Suprapubic skin (tissue), 4 donors: ENCODE results near the gene SEMA5A. TPM values are rescaled to one million over a fixed set of nuclear protein-coding genes. Genes with fewer than 3 reads are reported as not detected.

Source experiments
- DNase-seq, 2 donors: peaks; one replicate each; pipeline ENCODE4 v3.0.0-alpha.2; 2019; ENCODE audit warnings: low spot score in 2 of 2
- H3K27ac ChIP-seq: fragments of 200-600 bp; sonication (generic); one replicate; pipeline ENCODE4 v1.5.1; 2019
- H3K27me3 ChIP-seq: fragments of 200-600 bp; sonication (generic); one replicate; pipeline ENCODE4 v1.5.1; 2019
- H3K36me3 ChIP-seq: fragments of 200-600 bp; sonication (generic); one replicate; pipeline ENCODE4 v1.5.1; 2019
- H3K4me1 ChIP-seq: fragments of 200-600 bp; sonication (generic); one replicate; pipeline ENCODE4 v1.5.1; 2019
- H3K4me3 ChIP-seq: fragments of 200-600 bp; sonication (generic); one replicate; pipeline ENCODE4 v1.5.1; 2019; ENCODE audit warnings: mild to moderate bottlenecking
- H3K9me3 ChIP-seq: fragments of 200-600 bp; sonication (generic); one replicate; pipeline ENCODE4 v1.5.1; 2019
- CTCF ChIP-seq, 2 donors: fragments of 200-600 bp in 1 of 2; fragments of 450-650 bp in 1 of 2; sonication (generic) in 1 of 2; IDR thresholded peaks; one replicate each; pipeline ENCODE4 v1.5.1; 2016 to 2019; ENCODE audit warnings: antibody characterized with exemption in 2 of 2, mild to moderate bottlenecking in 1 of 2, moderate library complexity in 1 of 2
- EP300 ChIP-seq: sonication (generic); formaldehyde crosslinking; IDR thresholded peaks from one replicate; pipeline ENCODE4 v1.6.1; 2017; ENCODE audit warnings: antibody characterized with exemption
- POLR2A ChIP-seq, 2 donors: fragments of 450-650 bp; IDR thresholded peaks; one replicate each; pipeline ENCODE4 v1.6.1; 2017; ENCODE audit warnings: antibody characterized with exemption in 2 of 2, mild to moderate bottlenecking in 2 of 2, moderate library complexity in 2 of 2
- POLR2AphosphoS5 ChIP-seq, 3 donors: sonication (generic); formaldehyde crosslinking; IDR thresholded peaks; one replicate each; pipeline ENCODE4 v1.6.1; 2017; ENCODE audit warnings: antibody characterized with exemption in 3 of 3
- WGBS: methylation state at CpG from one replicate; pipeline ENCODE4 v1.1.5; 2018; 5-methylcytosine and 5-hydroxymethylcytosine counted together
- total RNA-seq, 4 donors: library from RNA; depleted of rRNA; stranded (reverse); fragments of >200 nt; gene quantifications; one replicate each; pipeline ENCODE4 v1.1.0, GENCODE V29; 2016

SEMA5A gene
- total RNA-seq, 4 donors from 2014 or later: 14.5 to 31.7 (median 23.4) TPM

GRCh38 chr5:9295466-9295801 is 250.4 kb downstream of the SEMA5A start:
- H3K4me1 ChIP-seq: no peaks in the 10 kb centered on the region
- TF ChIP-seq EP300: no peak
- TF ChIP-seq CTCF (IDR thresholded peaks at IDR 0.05): no peak
- no peak for TF ChIP-seq POLR2A (IDR thresholded peaks at IDR 0.05)
- TF ChIP-seq POLR2AphosphoS5 (IDR thresholded peaks at IDR 0.05): no peak

DNA sequence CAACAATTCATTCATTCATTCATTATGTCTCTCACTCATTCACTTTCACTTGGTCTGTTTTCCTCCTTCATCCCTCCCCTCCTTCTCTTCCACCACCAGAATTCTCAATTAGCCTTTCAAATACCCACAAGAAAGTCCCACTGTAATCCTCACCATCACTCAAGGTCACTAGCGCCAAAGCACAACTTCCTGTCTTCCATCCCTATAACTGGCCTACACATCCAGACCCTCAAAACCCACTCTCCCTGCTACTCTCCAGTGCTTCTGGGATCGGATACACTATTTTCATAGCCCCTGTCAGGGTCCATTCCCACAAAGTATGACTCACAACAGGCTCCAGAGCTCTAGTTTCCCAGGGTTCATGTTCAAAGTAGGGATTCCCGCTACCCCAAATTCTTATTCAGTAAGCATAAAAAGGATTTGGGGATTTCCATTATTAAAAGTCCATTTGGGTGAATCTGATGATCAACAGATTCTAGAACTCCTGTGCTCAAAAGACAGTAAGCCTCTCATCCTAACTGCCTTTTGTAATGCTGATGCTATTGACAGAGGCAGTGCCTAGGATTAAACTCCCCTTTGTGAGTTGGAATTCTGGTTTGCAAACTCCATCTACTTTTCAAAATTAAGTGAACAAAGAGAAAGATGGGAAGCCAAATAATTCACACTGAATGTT is 250.9 kb downstream of the SEMA5A start:
- Histone ChIP-seq H3K27ac (no peak overlapping the region), H3K36me3 (no peaks in the 10 kb centered on the region), H3K9me3 (no peaks in the 10 kb centered on the region), H3K4me1 (no peaks in the 10 kb centered on the region), H3K4me3 (no peak overlapping the region), H3K27me3 (no peaks in the 10 kb centered on the region)
- DNase-seq: no peak
- 83% methylated on average over 3 of the region's 3 CpGs for WGBS
- TF ChIP-seq CTCF (IDR thresholded peaks at IDR 0.05) (no peak), POLR2AphosphoS5 (IDR thresholded peaks at IDR 0.05) (no peak)

More at GRCh38 chr5:9295466-9295801, 250.4 kb downstream of the SEMA5A start:
- DNase-seq: no peak
- WGBS: 83% methylated on average over 1 of the region's 1 CpG
- no peaks in the 10 kb centered on the region for H3K36me3 ChIP-seq
- no peak overlapping the region for H3K4me3 ChIP-seq
- H3K9me3 ChIP-seq: no peaks in the 10 kb centered on the region
- H3K27me3 ChIP-seq: no peaks in the 10 kb centered on the region
- H3K27ac ChIP-seq: no peak overlapping the region

DNA sequence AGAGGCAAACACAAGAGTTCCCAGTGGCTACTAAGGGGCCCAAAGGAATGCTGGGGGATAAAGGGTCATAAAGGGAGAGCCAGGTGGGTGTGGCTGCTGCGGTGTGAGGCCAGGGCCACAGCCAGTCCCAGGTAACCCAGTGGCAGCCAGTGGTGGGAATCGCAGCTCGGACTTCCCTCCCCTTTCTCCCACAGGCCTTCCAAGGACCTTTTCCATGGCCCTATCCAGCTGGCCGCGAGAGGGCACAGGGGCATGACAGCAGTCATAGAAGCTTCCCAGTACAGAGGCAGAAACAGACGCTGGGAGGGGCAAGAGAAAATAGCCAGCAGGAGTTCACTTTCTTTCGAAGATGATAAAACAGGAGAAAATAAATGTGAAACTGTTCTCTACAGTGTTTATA is 257.6 kb downstream of the SEMA5A start:
- Histone ChIP-seq H3K27ac (peak overlapping the region; percentile 4), H3K9me3 (no peaks in the 10 kb centered on the region), H3K36me3 (no peaks in the 10 kb centered on the region), H3K27me3 (no peaks in the 10 kb centered on the region), H3K4me1 (peaks cover 17% of the 10 kb centered on the region), H3K4me3 (no peak overlapping the region)
- no peak for DNase-seq
- 59% methylated on average over 7 of the region's 7 CpGs for WGBS
- TF ChIP-seq POLR2A (IDR thresholded peaks at IDR 0.05) (no peak), POLR2AphosphoS5 (IDR thresholded peaks at IDR 0.05) (no peak), EP300 (no peak), CTCF (IDR thresholded peaks at IDR 0.05) (no peak)

- Histone ChIP-seq H3K27ac (peak overlapping the region; percentile 76), H3K27me3 (no peaks in the 10 kb centered on the region), H3K4me1 (peaks cover 33% of the 10 kb centered on the region), H3K36me3 (no peaks in the 10 kb centered on the region), H3K9me3 (no peaks in the 10 kb centered on the region), H3K4me3 (no peak overlapping the region)
- no peak for DNase-seq
- WGBS: 33% methylated on average over 3 of the region's 3 CpGs
- TF ChIP-seq CTCF (IDR thresholded peaks at IDR 0.05) (no peak), POLR2AphosphoS5 (IDR thresholded peaks at IDR 0.05) (no peak), EP300 (no peak), POLR2A (IDR thresholded peaks at IDR 0.05) (no peak)
Observed at GRCh38 chr5:9284781-9285307, 261.0 kb downstream of the SEMA5A start.

DNA sequence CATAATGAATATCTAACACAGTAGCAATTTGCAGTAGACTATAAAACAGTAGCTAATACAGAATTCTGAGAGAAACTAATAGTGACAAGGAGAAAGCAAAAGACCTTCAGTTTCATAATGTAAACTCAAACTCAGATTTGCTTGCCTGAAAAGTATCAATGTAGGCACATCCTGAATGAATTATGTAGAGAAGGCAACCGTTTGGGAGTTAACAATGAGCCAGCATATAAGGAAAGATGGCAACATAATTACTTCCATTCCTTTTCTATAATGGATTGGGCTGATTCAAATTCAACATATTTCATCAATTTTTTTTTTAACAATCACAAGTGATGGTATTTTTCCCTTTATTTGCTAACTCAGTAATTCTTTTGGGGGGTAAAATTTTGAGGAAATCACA is 261.6 kb downstream of the SEMA5A start:
- no peaks in the 10 kb centered on the region for H3K9me3 ChIP-seq
- peak overlapping the region; percentile 76 for H3K27ac ChIP-seq
- no peaks in the 10 kb centered on the region for H3K27me3 ChIP-seq
- WGBS: 28% methylated on average over 1 of the region's 1 CpG
- no peak for DNase-seq
- TF ChIP-seq EP300: no peak
- TF ChIP-seq CTCF (IDR thresholded peaks at IDR 0.05): no peak
- TF ChIP-seq POLR2AphosphoS5 (IDR thresholded peaks at IDR 0.05): no peak
- no peak for TF ChIP-seq POLR2A (IDR thresholded peaks at IDR 0.05)
- H3K36me3 ChIP-seq: no peaks in the 10 kb centered on the region
- no peak overlapping the region for H3K4me3 ChIP-seq
- peaks cover 33% of the 10 kb centered on the region for H3K4me1 ChIP-seq
